HG03439 (cell line): ENCODE measurements around the gene OR4K1.
"Not testable (repeated sequence)": the region's sequence is repeated elsewhere in the genome, so short reads cannot be mapped to it uniquely, and the experiment has no call there.

Experiments used
- ATAC-seq: cut with Tn5 transposase; IDR thresholded peaks from one replicate; pipeline ENCODE4 v1.9.1; 2021; ENCODE audit warnings: mild to moderate bottlenecking, moderate library complexity; ENCODE audit not compliant: unreplicated experiment

Gene OR4K1, protein sequence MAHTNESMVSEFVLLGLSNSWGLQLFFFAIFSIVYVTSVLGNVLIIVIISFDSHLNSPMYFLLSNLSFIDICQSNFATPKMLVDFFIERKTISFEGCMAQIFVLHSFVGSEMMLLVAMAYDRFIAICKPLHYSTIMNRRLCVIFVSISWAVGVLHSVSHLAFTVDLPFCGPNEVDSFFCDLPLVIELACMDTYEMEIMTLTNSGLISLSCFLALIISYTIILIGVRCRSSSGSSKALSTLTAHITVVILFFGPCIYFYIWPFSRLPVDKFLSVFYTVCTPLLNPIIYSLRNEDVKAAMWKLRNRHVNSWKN

DNA sequence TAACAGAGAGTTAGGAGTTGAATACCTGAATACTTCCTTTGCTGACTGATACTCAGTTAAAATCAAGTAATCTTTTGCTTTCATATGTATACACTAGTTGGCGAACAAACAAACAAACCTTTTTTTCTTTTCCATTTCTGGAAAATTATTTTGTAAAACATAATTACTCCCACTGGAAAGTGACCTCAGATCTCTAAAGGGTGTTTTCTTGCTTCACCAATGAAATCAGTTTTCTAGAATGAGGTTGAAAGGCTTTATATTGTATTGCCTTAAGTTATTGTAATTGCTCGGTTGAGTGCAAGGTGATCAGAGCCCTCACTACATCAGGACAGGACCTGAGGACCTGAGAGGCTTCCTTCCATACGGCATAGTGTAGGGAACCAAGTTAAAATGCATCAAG lies at the start of gene OR4K1:
Gene OR4K1 (plus strand): TSS at position 301 of the 400 bp plus-strand sequence. CDS start 4,750 bp downstream, outside the sequence.
- ATAC-seq, result no peak

DNA sequence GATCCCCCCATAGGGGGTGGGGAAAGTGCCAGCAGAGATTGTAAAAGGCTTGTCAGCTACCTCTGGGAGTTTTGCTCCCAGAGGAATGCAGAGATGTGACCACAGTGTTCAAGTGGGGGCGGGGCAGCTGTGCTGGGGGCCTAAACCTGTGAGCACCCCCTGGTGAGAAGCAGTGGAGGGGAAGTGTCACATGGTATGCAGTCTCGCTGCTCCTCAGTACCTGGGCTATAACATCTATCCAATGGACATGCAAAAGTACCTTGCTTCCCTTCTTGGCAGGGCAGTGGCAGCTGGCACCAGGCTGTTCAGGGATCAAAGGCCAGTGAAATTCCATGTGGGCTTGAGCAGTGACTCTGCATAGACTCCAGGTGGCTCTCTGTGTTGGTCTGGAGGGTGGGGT lies 35.4 kb upstream of the OR4K1 start:
- no peak for ATAC-seq

GRCh38 chr14:19900999-19901398 lies 29.7 kb upstream of the OR4K1 start:
- ATAC-seq, result no peak

- no peak for ATAC-seq
Measured at GRCh38 chr14:19902409-19902808, 28.3 kb upstream of the OR4K1 start.

- ATAC-seq, result no peak
Measured at GRCh38 chr14:19906665-19907064, 24.1 kb upstream of the OR4K1 start.

DNA sequence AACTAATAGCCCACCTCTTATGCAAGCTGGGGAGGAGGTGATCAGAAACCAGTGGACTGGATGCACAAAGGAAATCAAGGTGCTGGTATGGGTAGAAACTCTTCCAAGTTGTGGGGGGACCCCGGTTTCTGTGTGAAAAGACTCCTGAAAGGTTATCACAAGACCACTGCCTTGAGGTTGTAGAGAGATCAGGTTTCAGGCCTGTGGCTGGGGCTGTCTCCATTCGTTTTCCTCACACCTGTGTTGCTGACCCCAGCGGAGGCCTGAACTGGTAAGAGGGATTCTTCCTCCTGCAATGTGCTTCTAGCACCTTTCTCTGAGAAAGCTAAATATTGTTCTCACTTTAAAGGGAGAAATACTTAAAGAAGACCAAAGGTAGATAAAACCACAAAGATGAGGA lies 19.6 kb upstream of the OR4K1 start:
- ATAC-seq, result no peak

DNA sequence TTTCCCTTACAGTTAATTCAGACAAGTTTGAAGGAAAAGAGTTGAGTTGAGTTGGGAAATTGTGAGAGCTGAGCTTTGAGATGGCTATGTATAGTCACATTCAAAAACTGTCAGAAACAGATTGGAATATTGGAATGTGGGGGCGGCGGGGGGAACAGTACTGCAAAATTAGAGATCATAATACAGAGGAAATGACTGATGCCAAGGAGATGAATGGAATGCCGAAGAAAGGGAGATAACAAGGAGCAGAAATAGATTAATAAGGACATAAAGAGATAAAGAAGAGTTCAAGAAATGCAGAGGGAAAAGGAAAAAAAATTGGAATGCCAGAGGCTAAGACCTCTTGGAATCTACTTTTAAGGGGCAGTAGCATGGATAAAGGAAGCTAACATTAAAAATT lies 13.5 kb upstream of the OR4K1 start:
- ATAC-seq, result no peak

GRCh38 chr14:19917955-19918518 lies 12.7 kb upstream of the OR4K1 start:
- ATAC-seq, result no peak

- ATAC-seq, result no peak
Measured at GRCh38 chr14:19918553-19919264, 12.0 kb upstream of the OR4K1 start.

- ATAC-seq, result no peak
Measured at GRCh38 chr14:19920021-19920657, 10.6 kb upstream of the OR4K1 start, which contains the start of gene OR4K5. Gene OR4K5, plus strand, starts transcription at chr14:19920607. Its CDS starts 0 bp downstream, at chr14:19920607.

DNA sequence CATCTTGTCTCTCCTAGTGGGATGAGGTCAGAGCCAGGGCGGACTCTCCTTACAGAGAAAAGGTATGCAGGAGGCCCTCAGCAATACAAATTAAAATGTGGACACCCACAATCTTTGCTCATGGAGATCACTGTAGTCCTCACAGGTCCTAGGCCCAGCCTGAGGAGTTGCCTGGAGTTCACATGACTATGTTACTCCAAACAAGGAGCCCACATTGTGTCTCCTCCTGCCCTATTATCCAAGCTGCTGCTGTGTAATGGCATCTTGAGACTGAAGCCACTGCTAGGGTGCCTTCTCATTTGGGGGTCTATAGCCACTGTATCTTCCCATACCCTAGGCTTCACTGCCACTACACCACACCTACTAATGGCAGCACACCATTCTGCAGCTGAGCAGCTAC lies 11.0 kb downstream of the OR4K1 start:
- ATAC-seq, result no peak

GRCh38 chr14:19947413-19948090 lies 16.8 kb downstream of the OR4K1 start:
- ATAC-seq, result no peak

- ATAC-seq, result no peak
Measured at GRCh38 chr14:19949218-19949617, 18.5 kb downstream of the OR4K1 start.

- not testable (repeated sequence) for ATAC-seq
Measured at GRCh38 chr14:19969735-19970134, 39.0 kb downstream of the OR4K1 start.

- ATAC-seq, result no peak
Measured at GRCh38 chr14:19974844-19975243, 44.1 kb downstream of the OR4K1 start.

DNA sequence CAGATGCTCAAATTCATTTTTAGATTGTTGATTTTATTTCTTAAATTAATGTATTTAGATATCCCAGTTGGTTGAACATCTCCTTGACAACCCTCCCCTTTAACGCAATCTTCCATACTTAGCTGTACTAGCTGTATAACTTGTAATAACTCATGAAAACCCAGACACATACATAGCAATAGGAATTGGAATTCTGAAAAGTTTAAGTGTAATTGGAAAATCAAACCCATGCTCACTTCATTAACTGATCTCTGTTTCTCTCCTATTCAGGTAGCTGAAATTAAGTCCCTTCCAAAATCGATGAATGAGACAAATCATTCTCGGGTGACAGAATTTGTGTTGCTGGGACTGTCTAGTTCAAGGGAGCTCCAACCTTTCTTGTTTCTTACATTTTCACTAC lies 44.6 kb downstream of the OR4K1 start, which contains the start of gene OR4K15:
Gene OR4K15 (plus strand): TSS at position 301 of the 400 bp plus-strand sequence. CDS start 0 bp downstream, at position 301.
- no peak for ATAC-seq
